Fibroblast of upper back skin (primary cell): ENCODE results near the gene PTPN22.
"Not testable (repeated sequence)": the region's sequence is repeated elsewhere in the genome, so short reads cannot be mapped to it uniquely, and the experiment has no call there.

Source experiments
- DNase-seq: peaks from one replicate; pipeline ENCODE4 v3.0.0-alpha.2; 2013

PTPN22 gene

DNA sequence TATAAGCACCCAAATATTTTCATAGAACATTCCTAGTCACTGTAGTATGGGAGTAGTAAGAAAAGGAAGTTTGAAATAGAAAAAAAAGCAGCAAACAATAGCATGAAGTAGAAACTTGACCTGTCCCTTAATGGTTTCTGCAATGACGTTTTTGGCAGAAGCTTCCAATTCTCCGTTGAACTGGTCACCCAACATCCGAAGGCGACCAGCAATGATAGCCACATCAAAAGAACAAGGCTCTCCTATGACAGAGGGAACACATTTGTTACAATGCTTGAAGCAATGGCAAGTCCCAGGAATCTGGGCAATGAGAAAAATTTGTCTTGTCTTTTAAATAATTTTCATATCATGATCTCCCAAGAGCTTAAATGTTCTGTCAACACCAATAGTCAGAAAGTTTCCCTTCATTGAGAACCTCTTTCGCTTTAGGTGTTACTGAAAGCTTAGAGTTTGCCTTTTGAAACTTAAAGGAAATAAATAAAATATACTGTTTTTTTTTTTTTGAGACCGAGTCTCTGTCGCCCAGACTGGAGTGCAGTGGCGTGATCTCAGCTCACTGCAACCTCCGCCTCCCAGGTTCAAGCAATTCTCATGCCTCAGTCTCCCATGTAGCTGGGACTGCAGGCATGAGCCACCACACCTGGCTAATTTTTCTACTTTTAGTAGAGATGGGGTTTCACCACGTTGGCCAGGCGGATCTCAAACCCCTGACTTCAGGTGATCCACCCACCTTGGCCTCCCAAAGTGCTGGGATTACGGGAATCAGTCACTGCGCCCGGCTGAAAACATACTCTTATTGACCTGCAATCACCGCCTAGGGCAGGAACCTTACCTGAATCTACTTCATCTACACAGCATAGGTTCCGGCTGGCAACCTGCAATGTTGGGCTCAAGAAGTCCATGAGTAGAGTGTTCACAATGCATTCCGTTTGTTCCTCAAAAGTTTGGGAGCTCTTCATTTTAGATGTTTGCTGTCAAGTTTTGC lies 15.2 kb upstream of the PTPN22 start:
- DNase-seq = no peak

DNA sequence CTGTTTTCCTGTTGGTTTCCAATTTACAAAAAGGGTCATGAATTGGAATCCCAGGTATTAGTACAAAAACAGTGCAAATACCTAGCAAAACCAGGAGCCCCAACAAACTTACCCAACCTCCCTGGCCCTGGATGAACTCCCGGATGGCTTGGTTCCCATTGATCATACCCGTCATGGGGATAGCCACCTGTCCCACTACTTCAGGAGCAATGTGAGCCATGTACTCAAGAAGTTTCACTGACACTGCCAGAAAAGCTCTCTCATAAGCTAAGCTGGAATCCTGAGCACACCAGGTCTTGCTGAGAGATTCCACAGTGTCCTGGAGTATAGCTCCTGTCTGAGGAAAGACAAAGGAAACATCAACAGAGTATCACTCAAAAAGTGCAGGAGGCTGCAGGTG lies 10.1 kb upstream of the PTPN22 start:
- no peak for DNase-seq

DNA sequence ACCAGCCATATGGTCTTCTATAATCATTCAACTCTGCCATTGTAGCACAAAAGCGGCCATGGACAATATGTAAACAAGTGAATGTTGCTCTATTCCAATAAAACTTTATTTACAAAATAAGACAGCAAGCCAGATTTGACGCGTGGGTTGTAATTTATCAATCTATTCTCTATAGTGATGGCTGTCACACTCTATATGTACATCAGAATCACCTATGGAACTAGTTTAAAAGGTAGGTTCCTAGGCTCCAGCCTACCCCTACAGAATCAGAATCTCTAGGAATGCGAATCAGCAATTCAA lies 8.2 kb upstream of the PTPN22 start:
- no peak for DNase-seq

DNA sequence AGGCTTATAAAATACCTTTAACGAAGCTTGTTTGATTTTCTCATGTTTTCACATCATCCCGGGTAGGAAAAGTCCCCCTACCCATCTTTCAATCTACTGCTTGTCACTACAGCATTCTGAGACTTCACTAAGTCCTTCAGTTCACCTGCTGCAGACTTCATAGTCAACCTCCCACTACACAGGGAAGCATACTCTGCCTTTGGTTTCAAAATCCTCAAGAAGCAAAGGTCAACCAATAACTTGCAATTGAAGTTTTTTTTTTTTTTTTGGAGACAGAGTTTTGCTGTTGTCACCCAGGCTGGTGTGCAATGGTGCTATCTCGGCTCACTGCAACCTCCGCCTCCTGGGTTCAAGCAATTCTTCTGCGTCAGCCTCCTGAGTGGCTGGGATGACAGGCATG lies 4.7 kb upstream of the PTPN22 start:
- no peak for DNase-seq

DNA sequence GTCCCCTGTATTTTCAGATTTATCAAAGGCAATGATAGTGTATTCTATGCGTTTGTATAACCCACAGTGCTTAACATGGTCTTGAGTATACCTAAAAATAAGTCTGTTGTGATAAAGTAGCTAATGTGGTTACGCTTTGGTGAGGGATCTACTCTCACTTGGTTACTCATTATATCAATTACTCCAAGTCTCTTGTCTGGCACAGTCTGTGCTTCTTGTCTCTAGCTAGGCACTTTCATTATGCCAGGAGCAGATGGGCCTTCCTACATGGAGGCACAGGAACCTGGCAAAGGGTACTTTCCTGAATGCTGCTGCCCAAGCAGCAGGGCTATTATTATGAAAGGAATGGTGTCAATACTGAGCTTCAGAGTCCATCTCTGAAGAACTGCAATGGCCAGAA lies 4.2 kb upstream of the PTPN22 start:
- DNase-seq = no peak

DNA sequence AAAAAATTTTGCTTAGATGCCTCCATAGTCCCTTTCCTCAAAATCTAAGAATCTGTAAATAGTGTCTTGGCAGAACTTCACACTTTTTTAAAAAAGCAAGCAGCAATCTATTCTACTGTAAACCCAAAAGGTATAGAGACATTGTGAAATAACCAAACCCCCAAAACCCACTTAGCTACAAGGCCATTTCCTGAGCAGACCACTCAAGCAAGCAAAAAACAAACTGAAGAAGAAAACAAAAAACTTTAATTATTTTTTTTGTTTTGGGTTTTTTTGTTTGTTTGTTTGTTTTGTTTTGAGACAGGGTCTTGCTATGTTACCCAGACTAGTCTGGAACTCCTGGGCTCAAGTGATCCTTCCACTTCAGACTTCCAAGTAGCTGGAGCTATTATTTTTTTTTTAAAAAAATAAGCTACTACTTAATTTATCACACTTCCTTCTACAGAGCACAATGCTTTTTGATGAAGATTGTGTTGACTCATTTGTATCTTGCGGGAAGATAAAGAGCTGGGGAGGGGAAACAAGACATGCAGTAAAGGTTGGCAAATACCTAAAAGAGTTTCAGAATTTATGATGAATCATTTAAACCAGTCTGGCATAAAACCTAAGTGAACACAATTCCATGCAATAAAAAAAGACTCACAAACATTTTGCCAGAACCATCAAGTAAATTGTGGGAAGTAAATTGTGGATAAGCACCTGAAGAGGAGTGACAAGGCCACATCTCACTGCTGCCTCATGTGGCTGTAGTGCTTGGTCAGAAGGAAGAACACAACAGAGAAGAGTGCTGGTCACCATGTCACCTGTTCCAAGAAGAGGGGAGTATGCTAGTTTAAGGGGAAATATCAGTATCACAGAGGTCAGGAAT lies 2.7 kb upstream of the PTPN22 start:
- peak; percentile 15 for DNase-seq

DNA sequence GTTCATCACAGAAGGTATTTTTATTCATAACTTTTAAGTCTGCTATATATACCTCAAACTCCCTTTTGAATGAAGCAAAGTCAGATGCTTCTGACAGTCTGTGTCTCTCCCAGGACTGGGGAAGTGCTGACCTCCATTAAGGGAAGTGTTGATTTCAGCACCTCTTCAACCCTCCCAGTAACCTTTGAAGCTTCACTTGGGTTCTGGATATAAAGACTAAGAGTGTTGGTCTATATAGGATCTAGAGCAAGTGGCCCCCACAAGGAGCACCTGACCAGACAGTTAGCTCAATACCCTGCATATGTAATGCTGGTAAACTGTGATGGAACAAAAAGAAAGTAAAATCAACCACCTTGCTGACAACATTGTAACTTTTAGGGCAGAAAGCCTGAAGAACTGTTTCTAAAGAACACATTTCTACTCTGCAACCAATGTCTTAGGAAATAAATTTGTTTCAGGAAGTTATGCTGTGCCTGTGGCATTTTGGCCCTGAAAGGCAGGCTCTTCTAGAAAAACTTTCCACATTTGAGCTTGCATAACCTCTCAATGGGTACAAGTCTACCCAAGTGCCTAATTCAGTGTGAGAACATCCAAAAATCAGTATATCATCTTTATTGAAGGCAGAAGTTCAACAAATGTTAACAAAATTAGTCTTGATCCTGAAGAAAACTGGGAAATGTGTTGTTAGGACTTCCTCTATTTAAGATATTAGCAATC lies 865 bp upstream of the PTPN22 start:
- DNase-seq = no peak

DNA sequence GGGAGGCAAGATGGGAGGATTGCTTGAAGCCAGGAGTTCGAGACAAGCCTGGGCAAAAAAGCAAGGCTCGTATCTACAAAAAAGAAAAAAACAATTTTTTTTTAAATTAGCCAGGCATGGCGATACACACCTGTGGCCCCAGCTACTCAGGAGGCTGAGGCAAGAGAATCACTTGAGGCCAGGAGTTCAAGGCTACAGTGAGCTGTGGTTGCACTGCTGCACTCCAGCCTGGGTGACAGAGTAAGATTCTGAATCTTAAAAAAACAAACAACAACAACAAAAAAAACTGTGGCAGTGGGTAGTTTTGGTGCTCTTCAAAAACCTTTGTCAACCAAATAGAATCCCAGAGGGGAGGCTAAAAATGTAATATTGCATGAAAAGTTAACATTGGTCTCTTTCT lies 734 bp downstream of the PTPN22 start:
- DNase-seq = no peak

DNA sequence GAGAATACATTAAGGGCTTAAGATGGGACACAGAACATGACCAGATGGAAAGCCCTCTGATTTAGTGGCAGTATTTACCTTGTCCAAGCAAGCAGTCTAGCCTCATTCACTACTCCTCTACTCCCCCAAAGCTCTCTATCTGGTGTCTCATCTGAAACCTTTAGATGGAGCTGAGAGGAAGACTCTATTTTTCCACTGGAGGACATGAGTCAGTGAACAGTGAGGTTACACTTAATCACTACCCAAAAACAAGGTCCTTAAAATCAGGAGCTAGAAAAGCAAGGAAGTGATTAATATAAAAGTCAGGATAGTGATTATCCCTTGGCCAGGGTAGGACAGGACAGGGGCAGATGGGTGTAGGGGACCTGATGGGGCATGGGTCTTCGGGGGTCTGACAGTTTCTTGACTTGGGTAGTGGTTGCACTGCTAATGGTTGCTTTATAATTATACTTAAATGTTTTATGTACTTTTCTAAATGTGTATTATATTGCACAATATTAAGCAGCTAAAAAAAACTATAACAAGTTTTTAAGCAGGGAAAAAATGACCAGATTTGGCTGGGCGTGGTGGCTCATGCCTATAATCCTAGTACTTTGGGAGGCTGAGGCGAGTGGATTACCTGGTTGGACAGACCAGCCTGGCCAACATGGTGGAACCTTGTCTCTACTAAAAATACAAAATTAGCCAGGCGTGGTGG lies 3.0 kb downstream of the PTPN22 start:
- peak; percentile 46 for DNase-seq

DNA sequence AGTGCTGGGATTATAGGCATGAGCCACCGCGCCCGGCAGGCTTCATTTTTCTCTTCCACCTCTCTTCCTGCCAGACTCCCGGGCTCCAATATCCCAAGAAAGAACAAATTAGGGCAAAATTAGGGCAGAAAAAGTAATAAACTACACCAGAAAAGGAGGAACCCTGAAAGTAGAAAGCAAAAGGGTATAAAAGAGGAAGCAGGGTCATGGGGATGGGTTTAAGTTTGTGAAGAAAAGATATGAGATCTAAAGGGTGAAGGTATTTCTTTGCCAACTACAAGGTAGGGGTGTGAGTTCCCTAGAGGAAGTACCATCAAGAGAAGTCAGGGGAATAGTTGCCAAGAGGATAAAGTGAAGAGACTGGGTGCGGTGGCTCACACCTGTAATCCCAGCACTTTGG lies 9.9 kb downstream of the PTPN22 start:
- no peak for DNase-seq

DNA sequence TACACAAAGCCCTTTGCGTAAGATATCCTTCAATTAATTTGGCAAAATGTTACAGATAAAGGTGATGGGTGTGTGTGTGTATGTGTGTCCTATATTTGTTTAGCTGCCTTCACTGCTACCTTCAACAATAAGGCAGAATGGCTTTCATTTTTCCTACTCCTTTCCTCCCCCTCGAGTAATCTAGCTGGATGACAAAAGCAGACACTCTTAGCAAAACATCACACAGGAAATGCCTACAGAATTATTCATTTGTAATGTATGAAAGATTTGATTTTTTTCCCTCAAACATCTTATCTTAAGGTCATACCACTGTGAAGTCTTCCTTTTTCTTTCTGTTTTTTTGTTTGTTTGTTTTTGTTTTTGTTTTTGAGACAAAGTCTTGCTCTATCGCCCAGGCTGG lies 10.6 kb downstream of the PTPN22 start:
- peak; percentile 83 for DNase-seq

DNA sequence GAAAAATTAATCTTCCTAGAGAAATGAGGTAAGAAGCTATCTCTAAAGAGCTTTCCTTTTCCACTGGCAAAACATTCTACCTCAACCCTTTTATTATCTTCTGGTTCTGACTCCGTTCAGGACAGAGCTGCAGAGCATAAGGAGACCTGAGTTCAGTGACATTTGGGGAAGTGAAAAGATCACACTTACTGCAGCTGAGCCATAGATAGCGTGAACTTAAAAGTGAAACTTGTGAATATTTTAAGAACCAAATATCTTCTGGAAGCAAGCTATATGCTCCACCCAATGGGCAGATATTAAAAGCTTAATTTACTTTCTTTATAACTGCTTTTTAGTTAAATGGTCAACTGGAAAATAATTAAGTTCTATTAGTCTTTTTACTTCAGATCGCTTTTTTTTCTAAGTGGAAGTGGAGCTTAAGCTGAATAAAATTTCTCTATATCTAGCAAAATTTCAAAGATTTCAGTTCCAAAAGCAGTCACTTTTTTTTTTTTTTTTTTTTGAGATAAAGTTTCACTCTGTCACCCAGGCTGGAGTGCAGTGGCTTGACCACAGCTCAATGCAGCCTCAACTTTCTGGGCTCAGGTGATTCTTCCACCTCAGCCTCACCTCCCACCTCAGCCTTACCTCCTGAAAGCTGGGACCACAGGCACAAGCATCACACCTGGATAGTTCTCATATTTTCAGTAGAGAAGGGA lies 11.9 kb downstream of the PTPN22 start:
- DNase-seq = no peak

DNA sequence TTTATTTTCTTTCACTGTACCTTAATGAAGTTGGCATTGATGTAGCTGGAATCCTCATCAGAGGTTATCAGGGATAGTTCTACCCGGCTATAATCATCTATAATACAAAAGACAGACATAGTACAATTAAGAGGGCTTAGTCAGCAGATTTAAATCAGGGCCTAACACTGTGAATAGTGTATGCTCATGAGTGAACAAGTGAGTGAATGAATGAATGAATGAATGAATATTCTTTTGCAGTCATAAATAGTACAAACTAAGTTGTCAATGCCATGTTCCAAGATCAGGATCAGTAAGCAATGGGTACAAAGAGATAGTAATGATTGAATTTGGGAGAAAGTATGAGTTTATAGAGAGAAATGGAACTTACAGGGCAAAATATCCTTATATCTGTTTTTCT lies 12.5 kb downstream of the PTPN22 start:
- no peak for DNase-seq

DNA sequence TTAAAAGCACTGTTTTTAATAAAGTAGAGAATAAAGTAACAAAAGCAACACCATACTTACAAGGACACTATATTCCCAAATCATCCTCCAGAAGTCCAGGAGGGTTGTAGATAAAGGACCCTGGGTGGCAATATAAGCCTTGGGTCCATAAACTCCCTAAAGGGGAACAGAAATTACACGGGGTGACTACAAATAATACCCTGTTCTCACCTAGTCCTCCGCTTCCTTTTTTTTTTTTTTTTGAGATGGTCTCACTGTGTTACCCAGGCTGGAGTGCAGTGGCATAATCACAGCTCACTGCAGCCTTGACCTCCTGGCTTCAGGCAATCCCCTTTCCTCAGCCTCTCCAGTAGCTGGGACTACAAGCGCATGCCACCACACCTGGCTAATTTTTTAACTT lies 13.1 kb downstream of the PTPN22 start:
- DNase-seq = no peak

DNA sequence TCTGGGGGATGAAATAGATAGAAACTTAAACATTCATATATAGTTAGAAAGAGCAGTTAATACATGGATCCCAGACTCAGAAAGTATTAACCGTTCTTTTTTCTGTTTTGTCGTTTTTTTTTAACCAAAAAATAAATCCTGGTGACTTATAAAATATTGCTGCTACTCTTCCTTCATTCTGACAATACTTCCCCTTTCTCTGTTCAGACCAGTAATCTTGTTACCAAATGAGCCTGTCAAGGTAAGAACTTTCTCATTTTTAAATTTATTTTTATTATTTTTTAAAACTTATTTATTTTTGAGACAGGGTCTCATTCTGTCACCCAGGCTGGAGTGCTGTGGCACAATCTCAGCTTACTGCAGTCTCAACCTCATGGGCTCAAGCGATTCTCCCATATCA lies 13.7 kb downstream of the PTPN22 start:
- no peak for DNase-seq

DNA sequence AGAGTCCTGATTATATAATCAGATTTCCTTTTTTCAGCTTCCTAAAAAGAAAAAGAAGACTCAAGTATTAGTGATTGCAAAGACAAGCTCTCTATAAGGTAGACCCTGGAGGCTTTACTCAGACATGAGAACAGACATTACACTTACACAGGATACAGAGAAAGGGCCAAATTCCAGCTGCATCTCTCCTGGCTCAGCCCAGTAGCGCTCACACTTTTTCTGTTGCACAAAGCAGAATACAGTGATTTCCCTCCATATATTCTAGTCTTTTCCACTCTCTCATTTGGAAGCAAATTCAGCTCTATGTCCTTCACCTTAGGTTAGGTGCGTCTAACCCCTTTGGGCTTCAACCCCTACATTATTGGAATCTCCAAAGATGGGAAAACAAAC lies 15.1 kb downstream of the PTPN22 start:
- no peak for DNase-seq

DNA sequence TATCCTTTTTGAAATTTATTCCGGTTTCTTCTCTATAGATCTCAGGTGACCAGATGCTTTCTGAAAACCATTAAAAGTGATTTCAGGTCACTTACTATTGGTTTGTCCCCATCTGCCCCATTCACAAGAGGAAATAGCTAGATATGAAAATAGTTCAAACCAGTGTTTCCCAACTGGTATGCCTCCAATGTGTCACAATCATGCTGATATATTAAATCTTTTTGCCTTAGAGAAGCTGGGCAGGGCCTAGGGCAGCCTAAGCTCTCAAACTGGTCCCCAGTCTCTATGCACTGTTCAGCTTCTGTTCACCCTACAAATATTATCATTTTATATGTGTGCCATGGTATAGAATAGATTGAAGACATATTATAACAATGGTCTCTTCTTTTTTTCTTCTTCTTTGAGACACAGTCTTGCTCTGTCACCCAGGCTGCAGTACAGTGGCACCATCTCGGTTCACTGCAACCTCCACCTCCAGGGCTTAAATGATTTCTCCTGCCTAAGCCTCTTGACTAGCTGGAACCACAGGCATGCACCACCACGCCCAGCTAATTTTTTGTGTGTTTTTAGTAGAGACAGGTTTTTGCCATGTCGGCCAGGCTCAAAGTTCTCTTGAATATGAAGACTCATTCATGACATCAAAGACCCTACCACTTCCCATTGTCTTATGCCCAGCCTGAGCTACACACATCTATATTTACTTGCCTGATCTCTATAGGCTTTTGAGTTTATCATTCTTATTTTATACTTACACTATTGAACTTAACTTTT lies 15.7 kb downstream of the PTPN22 start:
- no peak for DNase-seq

DNA sequence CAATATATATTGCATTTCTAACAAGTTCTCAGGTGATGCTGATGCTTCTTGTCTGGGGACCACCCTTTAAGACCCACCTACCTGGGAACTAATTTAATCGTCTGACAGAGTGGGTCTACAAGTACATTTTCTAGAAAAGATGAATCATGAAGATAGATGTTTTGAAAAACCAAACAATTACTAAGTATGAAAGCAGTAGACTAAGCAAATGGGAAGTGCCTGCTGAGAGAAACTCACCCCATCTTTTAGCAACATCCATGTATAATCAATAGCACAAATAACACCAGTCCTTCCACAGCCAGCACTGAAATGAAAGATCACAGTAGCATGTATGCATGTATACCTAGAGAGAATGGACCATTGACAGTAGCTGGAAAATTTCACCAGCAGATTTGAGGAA lies 17.3 kb downstream of the PTPN22 start:
- DNase-seq = no peak

DNA sequence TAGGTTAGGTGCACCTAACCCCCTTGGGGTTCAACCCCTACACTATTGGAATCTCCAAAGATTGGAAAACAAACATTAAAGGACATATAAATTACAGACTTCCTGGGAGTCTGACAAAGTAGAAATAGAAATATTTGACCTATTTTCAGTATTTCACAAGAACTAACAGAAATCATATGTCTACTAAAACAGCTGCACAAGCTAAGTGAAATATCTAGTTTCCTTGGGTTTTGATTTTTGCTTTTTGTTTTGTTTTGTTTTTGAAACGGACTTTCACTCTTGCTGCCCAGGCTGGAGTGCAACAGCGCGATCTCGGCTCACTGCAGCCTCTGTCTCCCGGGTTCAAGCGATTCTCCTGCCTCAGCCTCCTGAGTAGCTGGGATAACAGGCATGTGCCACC lies 18.8 kb downstream of the PTPN22 start:
- not testable (repeated sequence) for DNase-seq

DNA sequence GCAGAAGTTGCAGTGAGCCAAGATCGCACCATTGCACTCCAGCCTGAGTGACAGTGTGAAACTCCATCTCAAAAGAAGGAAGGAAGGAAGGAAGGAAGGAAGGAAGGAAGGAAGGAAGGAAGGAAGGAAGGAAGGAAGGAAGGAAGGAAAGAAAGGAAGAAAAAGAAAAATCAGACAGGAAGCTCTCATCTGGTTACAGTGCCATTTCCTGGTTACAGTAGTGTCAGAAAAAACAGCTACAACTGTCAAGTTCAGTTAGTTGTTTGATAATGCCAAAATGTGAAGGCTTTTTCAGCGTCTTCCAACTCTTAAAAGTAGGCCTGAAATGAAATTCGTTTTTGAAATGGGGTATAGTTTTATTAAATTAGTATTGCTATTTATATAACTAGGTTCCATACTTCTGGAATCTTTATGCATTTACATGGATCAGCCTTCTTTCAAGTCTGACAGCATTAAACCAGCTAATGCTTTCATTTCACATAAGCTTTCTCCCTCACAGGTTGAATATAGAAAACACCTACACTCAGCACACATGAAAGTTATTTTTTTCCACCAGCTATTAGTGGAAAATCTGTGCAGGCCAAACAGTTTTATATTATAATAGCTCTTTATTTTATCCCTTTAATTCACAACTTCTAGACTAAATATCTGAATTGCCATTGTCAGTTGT lies 21.2 kb downstream of the PTPN22 start:
- DNase-seq = no peak

DNA sequence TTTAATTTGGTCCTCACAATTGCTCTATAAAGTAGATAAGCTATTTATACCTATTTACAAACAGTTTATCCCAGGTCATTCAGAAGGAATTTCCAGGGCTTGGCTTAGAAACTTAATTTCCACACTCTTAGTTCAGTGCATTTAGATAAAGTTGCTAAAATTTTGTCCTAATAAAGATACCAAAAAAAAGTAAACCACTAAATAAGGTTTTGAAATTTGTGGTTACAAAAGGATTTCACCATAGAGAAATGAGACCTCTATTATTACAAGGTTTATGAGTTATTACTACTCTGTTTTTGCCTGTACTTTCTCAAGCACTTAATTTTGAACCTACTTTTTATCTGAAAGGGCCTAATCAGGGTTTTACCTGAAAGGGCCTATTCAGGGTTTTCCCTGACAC lies 22.4 kb downstream of the PTPN22 start:
- DNase-seq = no peak
